ENCODE results near the gene PEBP1.

DNA sequence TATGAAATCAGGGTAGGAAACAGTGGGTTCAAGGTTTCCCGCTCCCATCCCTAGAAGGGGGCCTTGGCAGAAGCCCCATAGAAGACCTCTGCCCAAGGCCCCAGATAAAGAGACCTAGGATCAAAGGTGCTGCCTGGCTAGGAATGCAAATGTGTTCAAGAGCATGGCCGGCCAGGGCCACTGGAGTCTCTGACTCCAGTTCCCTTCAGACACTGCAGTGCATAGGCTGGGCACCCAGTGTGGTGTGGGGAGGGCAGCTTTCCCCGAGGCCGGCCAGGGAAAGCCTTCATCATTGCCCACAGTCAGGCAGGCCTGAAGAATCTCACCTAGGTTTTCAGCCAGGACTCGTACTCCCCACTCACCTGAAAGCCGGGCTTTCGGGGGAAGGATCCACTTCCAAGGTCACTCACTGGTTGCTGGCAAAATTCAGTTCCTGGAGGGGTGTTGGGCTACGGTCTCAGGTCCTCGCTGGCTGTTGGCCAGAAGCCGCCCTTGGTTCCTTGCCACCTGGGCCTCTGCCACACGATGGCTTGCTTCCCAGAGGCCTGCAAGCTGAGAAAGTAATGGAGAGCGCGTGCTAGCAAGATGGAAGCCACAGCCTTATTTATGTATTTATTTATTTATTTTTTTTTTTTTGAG, 9.7 kb upstream of the PEBP1 start:
- no peak for TF ChIP-seq POLR2AphosphoS5 (IDR thresholded peaks at IDR 0.05; ENCODE audit: low read depth, low read length)
- no peak for TF ChIP-seq POLR2A (IDR thresholded peaks at IDR 0.05; ENCODE audit: low read depth, low read length)

All from GM12892 (cell line).